Fibroblast of lung (primary cell): ENCODE measurements around the gene METAP1D. TPM values are rescaled to one million over a fixed set of nuclear protein-coding genes. Genes with fewer than 3 reads are reported as not detected.

Experiments
- DNase-seq, 2 donors: peaks; one replicate each; pipeline versions ENCODE4 v3.0.0 to v3.0.0-alpha.2; 2010; ENCODE audit warnings: low read depth in 2 of 2
- H2AFZ ChIP-seq: 2 replicates; pipeline ENCODE4 v1.5.1; 2012; ENCODE audit warnings: low read length, control low read depth, inconsistent platforms
- H3K27ac ChIP-seq: 2 replicates; pipeline ENCODE4 v1.5.1; 2011; ENCODE audit warnings: low read length, control low read depth; ENCODE audit not compliant: insufficient read depth
- H3K27me3 ChIP-seq: 2 replicates; pipeline ENCODE4 v1.5.1; 2011; ENCODE audit warnings: mild to moderate bottlenecking, low read length; ENCODE audit not compliant: control insufficient read depth, insufficient read depth
- H3K36me3 ChIP-seq: 2 replicates; pipeline ENCODE4 v1.5.1; 2011; ENCODE audit warnings: low read length; ENCODE audit not compliant: control insufficient read depth, insufficient read depth
- H3K4me1 ChIP-seq: 2 replicates; pipeline ENCODE4 v1.5.1; 2011; ENCODE audit warnings: low read length; ENCODE audit not compliant: control insufficient read depth, insufficient read depth; ENCODE audit errors: extremely low read depth
- H3K4me2 ChIP-seq: 2 replicates; pipeline ENCODE4 v1.5.1; 2011; ENCODE audit warnings: low read length, control low read depth; ENCODE audit not compliant: insufficient read depth; ENCODE audit errors: extremely low read depth
- H3K4me3 ChIP-seq, 4 experiments: fragments of 200-600 bp in 1 of 4; sonication (generic) in 1 of 4; replicated peaks in 1 of 4; 2 replicates each; pipeline ENCODE4 v1.5.1; 2011 to 2016; ENCODE audit warnings: low read length in 4 of 4, low read depth in 3 of 4, mild to moderate bottlenecking in 3 of 4, control low read depth in 2 of 4, inconsistent platforms in 1 of 4, mixed read lengths in 1 of 4; ENCODE audit not compliant: insufficient read depth in 1 of 4; ENCODE audit errors: control extremely low read depth in 1 of 4
- H3K79me2 ChIP-seq: 2 replicates; pipeline ENCODE4 v1.5.1; 2012; ENCODE audit warnings: mild to moderate bottlenecking, low read length, inconsistent platforms; ENCODE audit not compliant: control insufficient read depth, insufficient read depth
- H3K9ac ChIP-seq: 2 replicates; pipeline ENCODE4 v1.5.1; 2011; ENCODE audit warnings: mild to moderate bottlenecking, low read length, control low read depth; ENCODE audit not compliant: insufficient read depth
- H3K9me3 ChIP-seq: 2 replicates; pipeline ENCODE4 v1.5.1; 2012; ENCODE audit warnings: low read depth, low read length; ENCODE audit not compliant: control insufficient read depth, insufficient read depth
- H4K20me1 ChIP-seq: 2 replicates; pipeline ENCODE4 v1.5.1; 2011; ENCODE audit warnings: low read length; ENCODE audit not compliant: control insufficient read depth, insufficient read depth; ENCODE audit errors: extremely low read depth
- CTCF ChIP-seq, 2 donors: IDR thresholded peaks in 1 of 2; conservative IDR thresholded peaks in 1 of 2; 1 replicate in 1 of 2; 2 replicates in 1 of 2; pipeline ENCODE4 v1.5.1; 2011 to 2012; ENCODE audit warnings: low read length in 2 of 2, control low read depth in 1 of 2, inconsistent platforms in 1 of 2, low read depth in 1 of 2, mild to moderate bottlenecking in 1 of 2
- EZH2 ChIP-seq: IDR thresholded peaks from 2 replicates; pipeline ENCODE4 v1.5.1; 2012; ENCODE audit warnings: low read length, control low read depth, mild to moderate bottlenecking; ENCODE audit errors: missing control alignments
- polyA plus RNA-seq, 2 donors: library from polyadenylated mRNA; depleted of rRNA in 1 of 2; stranded (reverse) in 1 of 2; unstranded in 1 of 2; fragments of >200 nt; gene quantifications; 2 replicates each; pipeline ENCODE4 v1.2.1, GENCODE V29; 2011 to 2012; ENCODE audit warnings: missing spikeins in 1 of 2
- total RNA-seq: library from RNA; depleted of rRNA; stranded (reverse); fragments of >200 nt; gene quantifications from 2 replicates; pipeline ENCODE4 v1.2.1, GENCODE V29; 2014

Gene METAP1D
- total and polyA plus RNA-seq, 2 donors (not counting 1 experiment from before 2014, with no cell fraction given), result 6.7 to 6.8 TPM

- DNase-seq, result no peak
Measured at GRCh38 chr2:172114579-172114978, 114.8 kb downstream of the METAP1D start.

GRCh38 chr2:172116107-172116506, 116.4 kb downstream of the METAP1D start:
- no peak overlapping the region for H2AFZ ChIP-seq
- no peak overlapping the region for H3K9ac ChIP-seq
- no peak for DNase-seq
- TF ChIP-seq CTCF (conservative IDR thresholded peaks at IDR 0.05 in 1 of 2, IDR thresholded peaks at IDR 0.05 in 1 of 2; ENCODE audit: low read depth in 1 of 2, low read length in 2 of 2) (no peak), EZH2 (no peak)
- no peak overlapping the region for H3K27ac ChIP-seq
- no peaks in the 10 kb centered on the region for H3K79me2 ChIP-seq
- H3K9me3 ChIP-seq, result no peaks in the 10 kb centered on the region
- H3K4me2 ChIP-seq, result no peak overlapping the region
- H3K36me3 ChIP-seq, result no peaks in the 10 kb centered on the region
- peaks cover 4% of the 10 kb centered on the region for H3K4me1 ChIP-seq
- no peak overlapping the region for H3K4me3 ChIP-seq
- H4K20me1 ChIP-seq, result no peaks in the 10 kb centered on the region
- H3K27me3 ChIP-seq, result no peaks in the 10 kb centered on the region

More at GRCh38 chr2:172114579-172114978, 114.8 kb downstream of the METAP1D start:
- H3K36me3 ChIP-seq, result no peaks in the 10 kb centered on the region
- H3K9ac ChIP-seq, result no peak overlapping the region
- H3K27me3 ChIP-seq, result no peaks in the 10 kb centered on the region
- no peaks in the 10 kb centered on the region for H3K9me3 ChIP-seq
- H4K20me1 ChIP-seq, result no peaks in the 10 kb centered on the region
- H3K4me3 ChIP-seq, result no peak overlapping the region
- H3K4me2 ChIP-seq, result no peak overlapping the region
- no peak overlapping the region for H3K27ac ChIP-seq
- peaks cover 4% of the 10 kb centered on the region for H3K4me1 ChIP-seq
- TF ChIP-seq EZH2 (no peak), CTCF (conservative IDR thresholded peaks at IDR 0.05 in 1 of 2, IDR thresholded peaks at IDR 0.05 in 1 of 2; ENCODE audit: low read depth in 1 of 2, low read length in 2 of 2) (no peak)
- H2AFZ ChIP-seq, result no peak overlapping the region
- H3K79me2 ChIP-seq, result no peaks in the 10 kb centered on the region

- H3K4me1 ChIP-seq, result peaks cover 4% of the 10 kb centered on the region
- no peaks in the 10 kb centered on the region for H3K9me3 ChIP-seq
- H3K27ac ChIP-seq, result peak overlapping the region; percentile 31
- H3K9ac ChIP-seq, result no peak overlapping the region
- no peaks in the 10 kb centered on the region for H3K79me2 ChIP-seq
- peak overlapping the region; percentile 69 for H3K4me2 ChIP-seq
- no peaks in the 10 kb centered on the region for H4K20me1 ChIP-seq
- H3K4me3 ChIP-seq, result no peak overlapping the region
- H2AFZ ChIP-seq, result no peak overlapping the region
- H3K36me3 ChIP-seq, result no peaks in the 10 kb centered on the region
- H3K27me3 ChIP-seq, result no peaks in the 10 kb centered on the region
- peak; percentile 81 to 82 for DNase-seq
- TF ChIP-seq CTCF (conservative IDR thresholded peaks at IDR 0.05 in 1 of 2, IDR thresholded peaks at IDR 0.05 in 1 of 2; ENCODE audit: low read depth in 1 of 2, low read length in 2 of 2), result no peak
- no peak for TF ChIP-seq EZH2
Measured at GRCh38 chr2:172119089-172119488, 119.3 kb downstream of the METAP1D start.
